ENCODE results near the gene ENTHD1. TPM values are rescaled to one million over a fixed set of nuclear protein-coding genes. Genes with fewer than 3 reads are reported as not detected.
A peak's percentile ranks its signal among the peaks of the same experiment; 100 is the strongest.

Gene ENTHD1
- polyA plus RNA-seq, 3 donors, result not detected

- DNase-seq (ENCODE audit: extremely low read depth in 1 of 11, low read depth in 9 of 11, low spot score in 4 of 11), result no peak
These were observed 33.2 kb upstream of the ENTHD1 start for GRCh38 chr22:39926753-39927152.

GRCh38 chr22:39925909-39926679, 32.5 kb upstream of the ENTHD1 start:
- peak in 1 of 11 donors; percentile 32 for DNase-seq (ENCODE audit: extremely low read depth in 1 of 11, low read depth in 9 of 11, low spot score in 4 of 11)

DNA sequence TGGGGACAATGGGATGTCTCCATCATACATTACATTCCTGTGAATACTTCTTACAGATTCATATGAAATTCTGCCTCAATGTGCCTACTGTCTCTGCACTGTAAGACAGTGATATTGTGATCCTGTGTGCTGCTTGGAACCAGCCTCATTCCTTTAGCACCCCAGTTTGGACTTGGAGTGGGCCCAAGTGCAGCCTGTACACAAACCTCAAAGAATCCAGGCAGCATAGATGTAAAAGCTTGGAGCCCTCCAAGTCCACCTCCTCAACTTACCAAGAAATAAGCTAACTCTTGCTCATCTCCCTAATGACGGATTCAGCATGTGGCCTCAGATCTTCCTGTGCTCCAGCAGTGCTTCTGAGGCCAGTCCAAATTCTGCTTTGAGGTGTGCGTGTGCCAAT, 31.7 kb upstream of the ENTHD1 start:
- no peak for DNase-seq (ENCODE audit: extremely low read depth in 1 of 11, low read depth in 9 of 11, low spot score in 4 of 11)

DNA sequence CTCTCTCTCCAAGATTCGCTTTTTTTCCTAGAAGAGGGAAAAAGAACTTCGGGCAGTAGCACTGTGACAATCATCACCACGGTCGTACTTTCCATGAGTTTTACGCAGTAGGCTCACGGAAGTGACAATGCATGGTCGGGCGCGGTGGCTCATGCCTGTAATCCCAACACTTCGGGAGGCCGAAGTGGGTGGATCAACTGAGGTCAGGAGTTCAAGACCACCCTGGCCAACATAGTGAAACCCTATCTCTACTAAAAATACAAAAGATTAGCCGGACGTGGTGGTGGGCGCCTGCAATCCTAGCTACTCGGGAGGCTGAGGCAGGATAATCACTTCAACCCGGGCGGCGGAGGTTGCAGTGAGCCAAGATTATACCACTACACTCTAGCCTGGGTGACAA, 30.7 kb upstream of the ENTHD1 start:
- no peak for DNase-seq (ENCODE audit: extremely low read depth in 1 of 11, low read depth in 9 of 11, low spot score in 4 of 11)

- no peak for DNase-seq (ENCODE audit: extremely low read depth in 1 of 11, low read depth in 9 of 11, low spot score in 4 of 11)
These were observed 30.1 kb upstream of the ENTHD1 start for GRCh38 chr22:39923696-39924095.

DNA sequence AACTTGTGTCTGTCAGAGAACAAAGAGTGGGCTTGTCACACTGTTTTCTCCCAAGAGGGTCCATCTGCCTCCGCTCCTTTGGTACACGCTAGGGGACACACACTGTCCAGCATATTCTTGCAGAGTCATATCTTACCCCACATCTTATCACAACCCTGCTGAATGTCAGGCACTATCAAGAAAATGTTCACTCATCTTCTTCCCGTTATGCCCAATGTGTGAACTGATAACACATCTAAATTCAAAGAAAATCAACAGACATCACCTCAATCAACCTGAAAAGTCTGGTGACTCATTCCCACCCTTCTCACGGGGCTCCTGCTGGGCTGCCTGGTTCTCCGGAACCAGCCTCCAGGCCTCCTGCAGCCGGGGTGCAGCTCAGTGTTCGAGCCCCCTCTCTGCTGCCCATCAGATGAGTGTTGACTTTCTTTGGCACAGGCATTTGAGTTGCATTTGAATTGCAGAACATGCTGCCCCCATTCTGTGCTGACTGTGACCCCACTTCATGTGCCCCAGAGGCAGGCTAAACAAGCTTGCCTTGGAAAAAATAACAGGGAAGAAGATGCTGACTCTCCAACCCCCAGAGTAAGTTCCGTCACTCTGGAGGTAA, 26.7 kb upstream of the ENTHD1 start:
- DNase-seq (ENCODE audit: extremely low read depth in 1 of 11, low read depth in 9 of 11, low spot score in 4 of 11), result no peak

- DNase-seq (ENCODE audit: extremely low read depth in 1 of 11, low read depth in 9 of 11, low spot score in 4 of 11), result no peak
These were observed 24.4 kb upstream of the ENTHD1 start for GRCh38 chr22:39917776-39918495.

DNA sequence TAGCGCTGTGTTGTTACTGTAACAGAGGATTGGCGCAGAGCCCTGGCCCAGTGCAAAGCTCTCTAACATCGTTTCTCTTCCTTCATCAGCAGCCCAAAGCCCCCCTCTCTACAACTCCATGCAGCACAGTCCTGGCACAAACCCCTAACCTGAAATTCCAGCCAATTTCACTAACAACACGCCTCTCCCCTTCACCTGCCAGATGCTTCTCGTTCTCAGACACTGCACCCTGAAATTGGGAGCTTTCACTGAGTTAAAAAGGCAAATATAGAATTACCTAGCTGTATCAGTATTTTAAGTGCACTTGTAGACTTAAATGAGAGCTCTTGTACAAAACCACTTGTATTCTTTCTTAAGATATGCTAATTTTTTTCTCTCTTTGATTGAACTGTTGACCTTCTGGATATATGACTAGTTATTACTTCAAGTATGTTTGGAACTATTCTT, 23.7 kb upstream of the ENTHD1 start:
- DNase-seq (ENCODE audit: extremely low read depth in 1 of 11, low read depth in 9 of 11, low spot score in 4 of 11), result no peak

DNA sequence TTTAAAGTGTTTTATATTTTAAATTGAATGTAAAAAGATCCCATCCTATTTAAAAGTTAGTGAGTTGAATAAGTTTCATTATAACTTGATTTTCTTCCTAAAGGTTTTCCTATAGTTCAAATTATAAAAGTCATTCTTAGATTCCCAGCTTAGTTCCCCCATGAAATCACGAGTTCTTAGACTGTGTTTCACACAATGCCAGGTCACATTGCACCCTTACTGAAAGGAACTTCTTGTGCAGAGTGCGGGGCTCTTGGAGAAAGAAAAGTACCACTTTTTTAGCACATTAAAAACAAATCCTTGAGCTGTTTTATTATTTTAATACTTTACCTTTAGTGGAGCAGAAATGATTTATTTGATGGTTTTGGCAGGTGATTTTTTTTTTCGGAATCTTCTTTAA, 22.9 kb upstream of the ENTHD1 start:
- DNase-seq (ENCODE audit: extremely low read depth in 1 of 11, low read depth in 9 of 11, low spot score in 4 of 11), result no peak

- no peak for DNase-seq (ENCODE audit: extremely low read depth in 1 of 11, low read depth in 9 of 11, low spot score in 4 of 11)
These were observed 21.8 kb upstream of the ENTHD1 start for GRCh38 chr22:39915295-39915726.

GRCh38 chr22:39914584-39914983, 21.0 kb upstream of the ENTHD1 start:
- no peak for DNase-seq (ENCODE audit: extremely low read depth in 1 of 11, low read depth in 9 of 11, low spot score in 4 of 11)

- no peak for DNase-seq (ENCODE audit: extremely low read depth in 1 of 11, low read depth in 9 of 11, low spot score in 4 of 11)
These were observed 20.3 kb upstream of the ENTHD1 start for GRCh38 chr22:39913886-39914285.

GRCh38 chr22:39913321-39913720, 19.8 kb upstream of the ENTHD1 start:
- DNase-seq (ENCODE audit: extremely low read depth in 1 of 11, low read depth in 9 of 11, low spot score in 4 of 11), result no peak

- DNase-seq (ENCODE audit: extremely low read depth in 1 of 11, low read depth in 9 of 11, low spot score in 4 of 11), result no peak
These were observed 17.5 kb upstream of the ENTHD1 start for GRCh38 chr22:39910876-39911613.

DNA sequence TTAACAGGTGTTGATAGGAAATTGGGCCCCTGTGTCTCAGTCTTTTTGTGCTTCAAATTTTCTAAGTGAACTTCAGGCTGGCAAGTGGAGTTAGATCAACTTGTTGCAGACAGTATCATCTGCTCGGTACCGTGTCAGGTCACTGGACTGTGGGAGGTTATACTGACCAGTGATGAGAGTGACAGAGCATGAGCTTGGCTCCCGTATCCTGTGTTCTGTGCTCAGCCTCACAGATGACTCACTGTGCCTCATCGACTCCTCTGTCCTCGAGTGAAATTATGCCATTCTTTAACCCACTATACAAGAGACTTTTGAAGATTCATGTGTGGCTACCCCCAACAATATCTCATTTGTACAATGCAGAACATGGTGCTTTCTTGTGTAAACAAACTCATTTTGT, 15.2 kb upstream of the ENTHD1 start:
- no peak for DNase-seq (ENCODE audit: extremely low read depth in 1 of 11, low read depth in 9 of 11, low spot score in 4 of 11)

GRCh38 chr22:39908136-39908535, 14.6 kb upstream of the ENTHD1 start:
- no peak for DNase-seq (ENCODE audit: extremely low read depth in 1 of 11, low read depth in 9 of 11, low spot score in 4 of 11)

- DNase-seq (ENCODE audit: extremely low read depth in 1 of 11, low read depth in 9 of 11, low spot score in 4 of 11), result no peak
These were observed 14.1 kb upstream of the ENTHD1 start for GRCh38 chr22:39907605-39908097.

DNA sequence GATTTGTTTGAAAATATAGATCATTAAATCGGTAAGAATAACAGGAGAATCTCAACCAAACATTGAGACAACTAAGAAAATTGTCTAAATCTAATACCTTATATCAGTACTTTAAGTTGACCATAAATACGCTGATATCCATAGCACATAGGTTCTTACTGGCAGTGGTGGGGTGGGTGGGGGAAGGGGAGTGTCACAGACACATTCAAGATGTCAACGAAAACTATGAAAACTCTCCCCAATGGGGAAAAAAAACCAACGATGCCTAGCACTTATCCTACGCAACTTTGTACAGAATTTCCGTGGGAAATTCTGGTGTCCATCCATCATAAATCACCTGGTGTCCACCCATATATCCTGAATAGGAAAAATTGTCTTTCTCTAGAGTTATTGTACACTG, 13.5 kb upstream of the ENTHD1 start:
- no peak for DNase-seq (ENCODE audit: extremely low read depth in 1 of 11, low read depth in 9 of 11, low spot score in 4 of 11)

- no peak for DNase-seq (ENCODE audit: extremely low read depth in 1 of 11, low read depth in 9 of 11, low spot score in 4 of 11)
These were observed 12.6 kb upstream of the ENTHD1 start for GRCh38 chr22:39906207-39906606.
